RKO (cell line): Measurements from ENCODE around the gene GRIA4.
"Not testable (repeated sequence)": the region's sequence is repeated elsewhere in the genome, so short reads cannot be mapped to it uniquely, and the experiment has no call there.

Source experiments
- DNase-seq: peaks from one replicate; pipeline ENCODE4 v3.0.0-alpha.2; 2016; ENCODE audit warnings: low spot score

Gene GRIA4

GRCh38 chr11:105719073-105719822 lies 109.4 kb downstream of the GRIA4 start:
- peak; percentile 72 for DNase-seq

- no peak for DNase-seq
Observed at GRCh38 chr11:105720096-105720495, 110.2 kb downstream of the GRIA4 start.

DNA sequence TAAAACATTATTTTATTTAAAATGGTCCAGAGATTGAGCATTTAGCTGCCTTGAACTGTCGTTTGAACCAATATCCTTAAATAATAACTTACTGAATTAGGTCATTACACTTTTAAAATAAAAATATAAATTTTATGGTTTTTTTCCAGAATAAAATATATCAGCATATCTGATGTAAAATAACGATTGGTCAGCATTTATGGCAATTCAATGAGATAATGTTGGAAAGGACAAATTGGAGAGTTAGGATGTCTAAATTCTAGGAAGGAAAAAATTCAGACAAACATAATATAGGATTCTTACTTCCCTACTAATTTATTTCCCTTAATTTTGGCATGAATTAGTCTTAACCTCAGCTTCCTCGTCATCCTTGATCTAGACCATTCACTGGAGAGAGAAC lies 113.4 kb downstream of the GRIA4 start:
- DNase-seq: no peak

DNA sequence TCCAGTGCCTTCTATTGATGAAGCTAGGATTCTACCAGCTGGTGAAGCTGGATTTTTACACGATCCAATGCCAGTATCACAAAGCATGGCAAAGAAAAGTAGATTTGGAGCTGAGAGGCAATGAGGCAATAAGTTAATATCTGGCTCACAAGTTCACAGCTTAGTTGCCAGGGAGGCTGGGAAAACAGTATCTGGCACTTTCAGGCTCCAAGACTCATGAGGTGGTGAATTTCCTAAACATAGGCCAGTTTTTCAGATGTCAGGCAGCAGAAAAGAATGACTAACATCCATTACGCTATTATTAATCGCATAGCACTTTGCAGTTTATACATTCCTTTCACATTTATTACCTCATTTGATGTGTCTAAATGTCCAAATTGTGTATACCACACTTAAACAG lies 122.7 kb downstream of the GRIA4 start:
- no peak for DNase-seq

GRCh38 chr11:105734426-105734825 lies 124.6 kb downstream of the GRIA4 start:
- no peak for DNase-seq

GRCh38 chr11:105738251-105738650 lies 128.4 kb downstream of the GRIA4 start:
- no peak for DNase-seq

DNA sequence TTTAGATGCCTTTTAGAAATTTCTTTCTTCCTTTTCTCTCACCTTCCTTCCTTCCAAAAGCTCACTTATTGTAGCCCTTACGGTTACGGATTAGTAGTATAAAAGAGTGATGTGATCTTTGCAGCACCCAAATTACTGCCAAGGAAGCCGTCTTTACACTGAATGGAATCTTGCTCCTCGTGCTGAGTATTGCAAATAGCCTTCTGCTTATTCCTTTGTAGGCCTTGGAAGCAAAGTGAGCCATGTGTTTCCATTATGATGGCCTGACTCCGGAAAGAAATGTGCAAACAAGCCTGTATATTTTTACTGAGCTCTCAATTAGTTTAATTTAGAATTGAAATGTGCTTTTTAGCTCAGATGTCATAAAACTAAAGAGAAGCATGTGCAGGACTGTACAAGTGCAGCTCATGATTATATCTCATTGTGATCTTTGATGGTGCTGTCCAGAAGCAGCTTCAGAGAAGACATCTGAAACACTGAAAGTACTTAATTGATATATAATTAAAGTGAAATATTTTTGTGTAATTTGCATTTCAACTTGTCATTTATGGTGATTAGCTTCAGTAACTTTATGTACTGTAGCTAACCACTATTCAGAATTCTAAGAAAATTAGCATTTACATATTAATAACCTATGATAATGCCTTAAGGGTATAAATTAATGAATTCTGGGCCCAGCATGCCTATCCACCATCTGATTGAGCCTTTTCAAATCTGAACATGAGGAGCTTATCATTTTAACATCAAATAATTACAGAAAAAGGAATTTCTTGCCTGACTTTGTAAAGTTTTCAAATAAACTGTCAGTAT lies 129.3 kb downstream of the GRIA4 start:
- no peak for DNase-seq

DNA sequence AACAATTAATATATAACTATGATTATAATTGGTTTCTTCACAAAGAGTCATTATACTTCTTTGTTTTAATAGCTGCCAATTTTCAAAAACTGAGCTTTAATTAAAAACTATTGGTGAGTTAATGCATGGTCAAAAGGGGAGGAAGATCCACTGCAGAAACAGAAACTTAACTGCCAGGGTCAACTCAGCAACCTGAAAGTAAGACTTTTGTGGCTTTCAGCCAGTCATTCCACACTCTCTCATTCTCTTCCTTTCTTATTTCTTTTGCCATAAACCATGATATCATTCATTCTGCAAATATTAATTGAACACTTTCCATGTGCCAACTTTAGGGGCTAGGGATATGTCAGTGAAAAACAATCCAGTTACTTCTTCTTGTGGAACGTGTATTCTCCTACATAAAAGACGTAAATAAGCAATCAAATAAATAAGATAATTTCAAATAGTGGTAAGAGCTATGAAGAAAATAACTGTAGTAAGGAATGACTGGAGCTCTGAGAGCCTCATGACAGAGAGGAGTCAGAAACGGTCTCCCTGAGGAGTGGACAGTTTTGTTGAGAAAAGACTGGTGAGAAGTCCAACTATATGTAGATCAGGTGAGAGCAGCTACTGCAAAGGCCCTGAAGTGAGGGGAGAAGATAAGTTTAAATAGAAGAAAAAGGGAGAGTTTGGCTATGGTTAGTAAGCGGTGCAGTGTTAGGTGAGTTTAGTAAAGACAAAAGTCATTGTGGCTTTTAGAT lies 130.5 kb downstream of the GRIA4 start:
- no peak for DNase-seq

DNA sequence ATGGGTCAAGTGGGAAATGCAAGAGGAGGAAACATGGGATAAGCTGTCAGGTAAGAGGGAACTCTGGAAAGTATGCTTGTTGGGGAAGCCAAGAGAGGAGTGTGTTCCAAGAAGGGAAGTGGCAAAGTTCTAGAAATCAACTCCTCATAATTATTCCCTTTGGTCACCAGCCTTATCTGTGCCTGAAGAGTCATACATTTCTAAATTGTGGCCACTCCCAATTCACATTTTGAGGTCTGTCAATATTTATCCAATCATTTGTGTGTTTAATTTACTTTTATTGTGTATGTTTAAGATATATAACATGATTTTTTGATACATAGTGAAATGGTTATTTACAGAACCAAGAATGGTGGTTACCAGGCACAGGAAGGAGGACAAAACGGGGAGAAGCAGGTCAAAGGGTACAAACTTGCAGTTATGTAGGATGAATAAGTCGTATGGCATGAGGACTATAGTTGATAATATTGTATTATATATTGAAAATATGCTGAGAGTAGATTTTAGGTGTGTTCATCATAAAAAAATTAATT lies 131.7 kb downstream of the GRIA4 start:
- no peak for DNase-seq

- DNase-seq: no peak
Observed at GRCh38 chr11:105754260-105754659, 144.4 kb downstream of the GRIA4 start.

DNA sequence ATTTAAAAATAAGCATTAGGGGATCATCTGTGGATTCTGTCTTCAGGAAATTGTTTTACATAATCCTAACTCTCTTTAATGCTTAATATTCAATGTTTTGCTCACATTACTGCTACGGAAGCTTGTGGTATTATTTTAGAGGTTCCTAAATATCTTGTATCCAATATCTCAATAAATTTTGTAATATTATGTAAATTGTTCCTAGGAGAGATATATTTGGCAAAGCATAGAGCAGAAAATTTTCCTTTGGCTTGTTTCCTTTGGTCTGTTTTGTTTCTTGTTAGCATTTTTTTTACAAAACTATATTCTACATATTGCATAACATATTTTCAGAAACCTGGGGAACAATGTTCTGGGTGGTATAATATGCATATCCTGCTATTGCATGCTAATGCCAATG lies 144.8 kb downstream of the GRIA4 start:
- DNase-seq: no peak

DNA sequence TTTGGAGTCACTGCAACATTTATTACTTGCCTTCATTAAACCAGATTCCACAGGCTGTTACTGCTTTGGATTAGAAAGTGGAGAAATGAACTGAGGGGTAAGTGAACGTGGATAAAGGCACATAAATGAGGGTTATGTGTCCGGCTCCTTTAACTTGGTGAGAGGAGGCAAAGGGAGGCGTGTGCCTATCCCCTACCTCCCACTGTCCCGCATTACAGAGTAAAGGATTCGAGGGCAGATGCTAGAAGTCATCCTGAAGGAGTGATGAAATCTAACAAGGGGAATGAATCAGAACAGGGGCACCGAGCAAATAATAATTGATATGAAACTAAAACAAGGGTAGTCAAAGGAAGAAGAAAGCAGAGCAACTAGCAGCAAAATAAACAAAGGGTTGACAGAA lies 147.2 kb downstream of the GRIA4 start:
- no peak for DNase-seq

- DNase-seq: no peak
Observed at GRCh38 chr11:105763594-105763993, 153.7 kb downstream of the GRIA4 start.

DNA sequence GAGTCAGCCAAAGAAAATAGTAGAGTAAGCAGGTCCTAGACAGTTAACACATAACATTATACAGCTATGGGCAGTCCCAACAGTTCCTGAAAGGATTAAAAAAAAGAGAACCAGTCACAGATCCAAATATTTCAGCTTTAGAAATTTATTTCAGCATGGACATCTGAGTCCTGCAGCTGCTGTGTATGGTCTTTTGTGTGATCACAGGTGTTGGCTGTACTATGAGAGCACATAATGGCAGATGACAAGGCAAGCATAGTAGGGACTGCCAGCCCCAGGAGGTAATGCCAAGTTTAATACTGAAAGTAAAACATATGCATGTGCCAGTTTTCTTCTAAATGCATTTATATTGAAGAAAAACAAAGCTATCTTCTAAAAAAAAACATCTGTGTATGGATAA lies 158.1 kb downstream of the GRIA4 start:
- DNase-seq: no peak

DNA sequence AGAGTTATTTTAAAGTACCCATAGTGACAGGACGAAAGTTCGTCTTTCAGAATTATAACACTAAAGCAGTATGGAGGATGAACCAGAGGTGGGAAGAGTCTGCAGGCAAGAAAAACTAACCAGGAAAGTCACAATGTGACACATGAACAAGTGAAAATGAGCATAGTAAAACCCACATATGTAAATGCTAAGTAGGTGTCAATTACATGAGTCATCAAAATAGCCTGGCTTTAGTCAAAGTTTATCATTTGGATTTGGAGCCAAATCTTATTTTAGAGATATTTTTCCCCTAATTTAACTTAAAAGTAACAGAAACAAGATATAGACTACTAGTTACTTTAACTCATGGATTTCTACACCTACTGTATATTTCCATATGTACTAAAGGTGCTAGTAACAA lies 159.8 kb downstream of the GRIA4 start:
- peak; percentile 11 for DNase-seq

DNA sequence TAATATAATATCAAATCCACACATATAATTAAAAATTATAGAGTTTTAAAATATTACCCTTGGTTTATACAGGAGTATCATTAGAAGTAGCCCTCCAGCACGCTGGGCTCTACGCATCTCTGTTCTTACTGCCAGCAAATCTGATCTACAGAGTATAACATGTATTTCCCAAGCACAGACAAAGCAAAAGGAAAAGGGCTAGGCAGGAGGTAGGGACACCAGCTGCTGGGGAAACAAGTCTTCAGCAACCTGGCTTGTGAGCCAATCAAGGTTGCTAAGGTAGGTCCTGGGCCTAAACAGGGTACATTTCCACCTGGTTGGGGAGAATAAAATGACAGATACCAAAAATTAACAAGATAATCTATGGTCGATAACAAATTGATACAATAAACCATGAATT lies 163.6 kb downstream of the GRIA4 start:
- not testable (repeated sequence) for DNase-seq

DNA sequence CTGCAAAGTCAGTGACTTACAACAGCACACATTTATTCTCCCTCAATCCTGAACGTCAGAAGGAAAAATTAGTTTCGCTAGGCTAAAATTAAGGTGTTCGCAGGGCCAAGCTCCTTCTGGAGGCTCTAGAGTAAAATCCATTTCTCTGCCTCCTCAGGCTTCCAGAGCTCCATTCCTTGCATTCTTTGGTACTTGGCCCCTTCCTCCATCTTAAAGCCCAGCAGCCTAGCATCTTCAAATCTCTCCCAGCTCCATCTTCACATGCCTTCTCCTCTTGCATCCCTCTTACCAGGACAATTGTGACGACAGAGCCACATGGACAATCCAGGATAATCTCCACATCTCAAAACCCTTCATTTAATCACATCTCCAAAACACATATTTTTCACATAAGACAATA lies 165.0 kb downstream of the GRIA4 start:
- DNase-seq: no peak

- DNase-seq: no peak
Observed at GRCh38 chr11:105780781-105781525, 171.1 kb downstream of the GRIA4 start.

DNA sequence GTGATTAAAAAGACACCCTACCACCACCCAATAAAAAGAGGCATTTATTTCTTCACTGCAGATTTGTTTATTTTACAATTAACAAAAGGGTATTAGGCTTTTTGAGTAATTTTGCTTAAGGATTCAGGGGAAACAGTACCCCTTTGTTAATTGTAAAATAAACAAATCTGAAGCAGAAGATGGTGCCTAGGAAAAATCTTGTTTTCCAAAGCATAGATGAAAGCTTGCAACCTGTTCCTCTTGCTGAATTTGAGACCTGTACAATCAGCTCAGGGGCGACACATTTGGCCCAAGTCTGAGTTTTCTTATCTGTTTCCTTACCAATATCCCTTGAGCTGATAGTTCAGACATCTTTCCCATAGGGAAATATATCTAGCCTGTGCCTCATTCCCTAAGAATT lies 171.9 kb downstream of the GRIA4 start:
- no peak for DNase-seq

DNA sequence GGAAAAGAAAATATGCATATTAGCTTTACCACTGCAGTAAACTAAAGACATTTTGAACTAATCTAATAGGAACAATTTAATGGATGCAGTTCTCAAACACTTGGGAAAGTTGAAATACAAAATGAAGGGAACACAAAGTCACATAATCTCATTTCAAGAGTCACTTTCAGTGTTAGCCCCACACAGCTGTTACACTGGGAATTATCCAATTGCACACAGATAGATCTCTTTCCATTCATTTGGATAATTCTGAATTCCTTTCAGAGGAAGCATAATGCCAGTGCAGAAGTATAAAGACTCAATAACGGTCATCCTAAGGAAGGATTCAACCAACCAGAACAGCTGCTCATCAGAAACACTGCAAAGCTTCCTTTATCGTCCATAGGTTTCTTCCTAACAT lies 173.3 kb downstream of the GRIA4 start:
- no peak for DNase-seq

- DNase-seq: not testable (repeated sequence)
Observed at GRCh38 chr11:105785850-105786249, 176.0 kb downstream of the GRIA4 start.

DNA sequence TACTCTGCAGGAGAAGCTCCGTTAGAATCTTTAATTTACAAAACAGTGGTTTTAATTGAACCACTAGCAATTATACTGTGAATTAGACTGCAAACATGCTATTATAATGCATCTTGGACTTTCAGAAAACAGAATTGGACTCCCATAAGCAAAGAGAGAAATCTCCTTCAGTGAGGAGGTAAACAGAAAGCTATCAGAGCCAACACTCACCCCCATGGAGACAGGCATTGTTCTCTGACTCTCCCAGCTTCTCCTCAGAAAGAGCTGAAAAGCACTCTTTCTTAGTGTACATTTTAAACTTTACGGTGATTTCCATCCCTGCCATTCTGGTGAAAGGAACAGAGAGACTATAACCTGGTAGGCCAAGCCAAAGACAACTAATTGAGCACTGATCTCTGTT lies 176.9 kb downstream of the GRIA4 start:
- no peak for DNase-seq
